ENCODE results near the gene PLXNA1. TPM values are rescaled to one million over a fixed set of nuclear protein-coding genes. Genes with fewer than 3 reads are reported as not detected.

Gene PLXNA1
- total RNA-seq, 2 donors from 2014 or later: 17.0 to 49.5 TPM

GRCh38 chr3:127006781-127007436, 24.0 kb downstream of the PLXNA1 start:
- H3K27ac ChIP-seq: no peak overlapping the region
- DNase-seq (ENCODE audit: low spot score): no peak
- intact Hi-C loops (cut with DNase I): no loop called here
- 93% methylated on average over 8 of the region's 8 CpGs for WGBS
- H3K9me3 ChIP-seq: no peaks in the 10 kb centered on the region
- no peak overlapping the region for H3K4me3 ChIP-seq
- H3K4me1 ChIP-seq (replicated peaks): peaks cover 1% of the 10 kb centered on the region
- H3K36me3 ChIP-seq: peaks cover 0 to 2% of the 10 kb centered on the region in 2 donors
- H3K27me3 ChIP-seq (replicated peaks; ENCODE audit: insufficient read depth): no peaks in the 10 kb centered on the region
- TF ChIP-seq POLR2AphosphoS5 (IDR thresholded peaks at IDR 0.05): no peak
- TF ChIP-seq POLR2A (IDR thresholded peaks at IDR 0.05): no peak
- TF ChIP-seq CTCF (IDR thresholded peaks at IDR 0.05): no peak

- WGBS: 86% methylated on average over 10 of the region's 10 CpGs
- Histone ChIP-seq H3K9me3 (no peaks in the 10 kb centered on the region), H3K27me3 (replicated peaks; ENCODE audit: insufficient read depth) (no peaks in the 10 kb centered on the region), H3K4me3 (no peak overlapping the region), H3K36me3 (peaks cover 0 to 6% of the 10 kb centered on the region in 2 donors), H3K27ac (no peak overlapping the region), H3K4me1 (replicated peaks) (no peaks in the 10 kb centered on the region)
- no peak for TF ChIP-seq CTCF (IDR thresholded peaks at IDR 0.05)
- intact Hi-C loops (cut with DNase I): no loop called here
- no peak for DNase-seq (ENCODE audit: low spot score)
Measured at GRCh38 chr3:127008236-127008635, 25.3 kb downstream of the PLXNA1 start.

DNA sequence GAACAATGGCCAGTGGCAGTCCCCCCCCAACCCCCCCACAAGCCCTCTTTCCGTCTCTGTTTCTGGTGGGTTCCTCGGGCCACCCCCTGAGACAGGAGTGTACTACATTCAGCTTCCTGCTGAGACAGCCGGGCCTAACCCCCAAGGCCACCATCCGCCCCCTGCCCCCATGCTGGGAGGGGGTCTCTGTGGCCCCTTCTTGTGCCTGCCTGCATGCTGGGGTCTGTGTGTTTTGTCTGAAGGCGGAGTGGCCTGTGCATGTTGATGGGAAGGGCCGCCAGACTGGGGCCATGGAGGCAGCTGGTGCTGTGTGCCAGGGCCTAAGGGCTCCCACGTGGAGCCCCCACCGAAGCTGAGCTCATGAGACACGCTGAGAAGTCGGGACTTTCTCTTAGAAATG, 26.6 kb downstream of the PLXNA1 start:
- H3K9me3 ChIP-seq: no peaks in the 10 kb centered on the region
- no peak overlapping the region for H3K4me3 ChIP-seq
- intact Hi-C loops (cut with DNase I): no loop called here
- no peaks in the 10 kb centered on the region for H3K4me1 ChIP-seq (replicated peaks)
- 75% methylated on average over 10 of the region's 10 CpGs for WGBS
- DNase-seq (ENCODE audit: low spot score): no peak
- H3K27ac ChIP-seq: no peak overlapping the region
- TF ChIP-seq POLR2AphosphoS5 (IDR thresholded peaks at IDR 0.05) (no peak), CTCF (IDR thresholded peaks at IDR 0.05) (no peak), POLR2A (IDR thresholded peaks at IDR 0.05) (no peak)
- no peaks in the 10 kb centered on the region for H3K27me3 ChIP-seq (replicated peaks; ENCODE audit: insufficient read depth)
- peaks cover 0 to 6% of the 10 kb centered on the region in 2 donors for H3K36me3 ChIP-seq

DNA sequence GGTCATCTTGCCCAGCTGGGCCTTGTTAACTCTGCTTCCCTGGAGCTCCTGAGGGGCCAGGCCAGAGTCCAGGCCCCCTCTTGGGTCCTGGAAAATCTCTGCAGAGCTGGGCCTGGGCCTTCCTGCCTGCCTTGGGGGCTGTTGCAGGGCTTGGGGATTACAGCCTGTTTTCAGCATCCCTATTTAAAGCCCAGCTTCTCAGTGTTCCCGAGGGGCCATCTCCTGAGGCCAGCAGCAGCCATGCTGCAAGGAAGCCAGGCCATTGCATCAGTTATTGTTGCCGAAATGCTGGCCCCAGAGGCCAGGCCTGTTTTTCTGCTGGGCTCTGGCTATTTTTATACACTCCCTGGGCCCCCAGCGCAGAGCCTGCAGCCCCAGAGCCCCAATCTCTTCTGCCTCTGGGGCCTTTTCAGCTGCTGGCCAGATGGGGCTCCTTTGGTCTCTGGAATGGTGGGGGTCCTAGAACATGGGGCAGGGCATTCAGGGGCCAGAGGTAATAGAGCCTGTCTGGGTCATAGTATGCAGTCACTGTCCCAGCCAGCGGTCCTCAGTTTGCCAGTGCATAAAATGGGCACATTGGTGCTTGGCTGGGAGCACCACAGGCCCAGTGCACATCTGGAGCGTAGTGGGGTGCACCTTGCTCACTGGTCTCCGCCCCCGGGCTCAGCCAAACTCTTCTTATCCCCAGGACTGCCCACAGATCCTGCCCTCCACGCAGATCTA, 28.5 kb downstream of the PLXNA1 start:
- no peak for DNase-seq (ENCODE audit: low spot score)
- Histone ChIP-seq H3K36me3 (peaks cover 0 to 6% of the 10 kb centered on the region in 2 donors), H3K4me1 (replicated peaks) (no peaks in the 10 kb centered on the region), H3K4me3 (no peak overlapping the region), H3K9me3 (no peaks in the 10 kb centered on the region), H3K27ac (no peak overlapping the region), H3K27me3 (replicated peaks; ENCODE audit: insufficient read depth) (no peaks in the 10 kb centered on the region)
- WGBS: 90% methylated on average over 8 of the region's 8 CpGs
- intact Hi-C loops (cut with DNase I): no loop called here
- TF ChIP-seq POLR2AphosphoS5 (IDR thresholded peaks at IDR 0.05): no peak
- no peak for TF ChIP-seq POLR2A (IDR thresholded peaks at IDR 0.05)
- no peak for TF ChIP-seq CTCF (IDR thresholded peaks at IDR 0.05)

DNA sequence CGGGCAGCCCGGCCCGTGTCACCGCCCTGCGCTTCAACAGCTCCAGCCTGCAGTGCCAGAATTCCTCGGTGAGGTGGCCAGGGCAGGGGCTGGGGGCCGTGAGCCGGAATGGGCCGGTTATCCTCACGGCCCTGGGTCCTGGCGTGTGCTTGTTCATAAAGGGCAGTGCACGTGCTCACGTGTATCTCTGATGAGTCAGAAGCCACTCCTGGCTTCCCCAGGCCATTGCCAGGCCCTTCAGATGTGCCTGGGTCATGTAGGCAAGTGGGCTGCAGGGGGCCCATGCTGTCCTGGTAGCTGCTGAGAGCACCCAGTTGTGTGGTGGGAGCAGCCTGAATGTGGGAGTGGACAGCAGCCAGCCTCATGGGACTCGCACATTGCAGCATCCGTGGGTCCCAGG, 29.2 kb downstream of the PLXNA1 start:
- H3K36me3 ChIP-seq: peaks cover 0 to 6% of the 10 kb centered on the region in 2 donors
- intact Hi-C loops (cut with DNase I): no loop called here
- no peak for DNase-seq (ENCODE audit: low spot score)
- no peaks in the 10 kb centered on the region for H3K9me3 ChIP-seq
- TF ChIP-seq CTCF (IDR thresholded peaks at IDR 0.05) (no peak), POLR2AphosphoS5 (IDR thresholded peaks at IDR 0.05) (no peak), POLR2A (IDR thresholded peaks at IDR 0.05) (no peak)
- H3K27ac ChIP-seq: no peak overlapping the region
- H3K4me1 ChIP-seq (replicated peaks): no peaks in the 10 kb centered on the region
- no peak overlapping the region for H3K4me3 ChIP-seq
- 96% methylated on average over 15 of the region's 15 CpGs for WGBS
- H3K27me3 ChIP-seq (replicated peaks; ENCODE audit: insufficient read depth): no peaks in the 10 kb centered on the region

Data from prostate gland (tissue), 2 donors.